GM18951 (cell line): ENCODE data around the gene GNLY.
"Not testable (repeated sequence)": the region's sequence is repeated elsewhere in the genome, so short reads cannot be mapped to it uniquely, and the experiment has no call there.

Experiments
- POLR2A ChIP-seq: IDR thresholded peaks from 4 replicates; pipeline ENCODE4 v1.6.1; 2011; ENCODE audit warnings: mild to moderate bottlenecking; ENCODE audit not compliant: insufficient read length, insufficient read depth; ENCODE audit errors: extremely low read depth
- in situ Hi-C: fragments of 300-500 bp; cut with MboI; formaldehyde crosslinking; loops from one replicate; pipeline ENCODE4 v1.12.0; 2022; ENCODE audit warnings: low sequenced_read_pairs, mixed read lengths, inconsistent platforms; ENCODE audit not compliant: unreplicated experiment

GNLY gene

GRCh38 chr2:85659324-85659981, 34.7 kb upstream of the GNLY start:
- TF ChIP-seq POLR2A: no peak

GRCh38 chr2:85660301-85660700, 33.9 kb upstream of the GNLY start:
- in situ Hi-C loops: not testable (repeated sequence)

More at GRCh38 chr2:85659324-85659981, 34.7 kb upstream of the GNLY start:
- in situ Hi-C loops: no loop called here

GRCh38 chr2:85660725-85661124, 33.4 kb upstream of the GNLY start:
- in situ Hi-C loops: no loop called here
- no peak for TF ChIP-seq POLR2A

GRCh38 chr2:85661139-85661858, 32.9 kb upstream of the GNLY start:
- TF ChIP-seq POLR2A: no peak
- in situ Hi-C loops: no loop called here

- in situ Hi-C loops: no loop called here
These were observed 31.1 kb upstream of the GNLY start for GRCh38 chr2:85662899-85663593.

GRCh38 chr2:85663594-85664565, 30.3 kb upstream of the GNLY start:
- in situ Hi-C loops: no loop called here
- TF ChIP-seq POLR2A: no peak

More at GRCh38 chr2:85662899-85663593, 31.1 kb upstream of the GNLY start:
- no peak for TF ChIP-seq POLR2A

- in situ Hi-C loops: no loop called here
- no peak for TF ChIP-seq POLR2A
These were observed 28.8 kb upstream of the GNLY start for GRCh38 chr2:85665264-85665937.

GRCh38 chr2:85666016-85666415, 28.1 kb upstream of the GNLY start:
- in situ Hi-C loops: no loop called here
- TF ChIP-seq POLR2A: no peak

GRCh38 chr2:85666435-85667316, 27.5 kb upstream of the GNLY start:
- no peak for TF ChIP-seq POLR2A
- in situ Hi-C loops: no loop called here

GRCh38 chr2:85667561-85668008, 26.6 kb upstream of the GNLY start:
- in situ Hi-C loops: no loop called here
- TF ChIP-seq POLR2A: no peak
